HG03442 (cell line): Measurements from ENCODE around the gene BLCAP.
"Not testable (repeated sequence)": the region's sequence is repeated elsewhere in the genome, so short reads cannot be mapped to it uniquely, and the experiment has no call there.

Source experiments
- ATAC-seq: cut with Tn5 transposase; IDR thresholded peaks from one replicate; pipeline ENCODE4 v1.9.1; 2021; ENCODE audit warnings: mild to moderate bottlenecking, moderate library complexity; ENCODE audit not compliant: unreplicated experiment

The BLCAP gene

GRCh38 chr20:37490663-37491350 lies 36.9 kb downstream of the BLCAP start:
- no peak for ATAC-seq

GRCh38 chr20:37486209-37486608 lies 41.5 kb downstream of the BLCAP start:
- ATAC-seq, result not testable (repeated sequence)

- ATAC-seq, result no peak
Observed at GRCh38 chr20:37484331-37484730, 43.3 kb downstream of the BLCAP start.

- no peak for ATAC-seq
Observed at GRCh38 chr20:37481610-37482009, 46.1 kb downstream of the BLCAP start.

- ATAC-seq, result no peak
Observed at GRCh38 chr20:37480919-37481318, 46.8 kb downstream of the BLCAP start.

GRCh38 chr20:37479925-37480691 lies 47.6 kb downstream of the BLCAP start:
- ATAC-seq, result no peak

GRCh38 chr20:37479266-37479665 lies 48.4 kb downstream of the BLCAP start:
- ATAC-seq, result no peak

GRCh38 chr20:37477041-37477440 lies 50.6 kb downstream of the BLCAP start:
- no peak for ATAC-seq

GRCh38 chr20:37475252-37475651 lies 52.4 kb downstream of the BLCAP start:
- no peak for ATAC-seq

- no peak for ATAC-seq
Observed at GRCh38 chr20:37474386-37474785, 53.3 kb downstream of the BLCAP start.

GRCh38 chr20:37473249-37474000 lies 54.3 kb downstream of the BLCAP start:
- ATAC-seq, result no peak

- not testable (repeated sequence) for ATAC-seq
Observed at GRCh38 chr20:37472435-37472834, 55.2 kb downstream of the BLCAP start.

- no peak for ATAC-seq
Observed at GRCh38 chr20:37471741-37472235, 55.9 kb downstream of the BLCAP start.

- not testable (repeated sequence) for ATAC-seq
Observed at GRCh38 chr20:37470190-37470589, 57.5 kb downstream of the BLCAP start.

- no peak for ATAC-seq
Observed at GRCh38 chr20:37469531-37469930, 58.1 kb downstream of the BLCAP start.

GRCh38 chr20:37468886-37469285 lies 58.8 kb downstream of the BLCAP start:
- ATAC-seq, result no peak
